Fibroblast of peridontal ligament (primary cell): ENCODE measurements around the gene MEIS2.
A peak's percentile ranks its signal among the peaks of the same experiment; 100 is the strongest.

Source experiments
- DNase-seq: peaks from one replicate; pipeline ENCODE4 v3.0.0-alpha.2; 2010; ENCODE audit errors: extremely low read depth

Gene MEIS2

DNA sequence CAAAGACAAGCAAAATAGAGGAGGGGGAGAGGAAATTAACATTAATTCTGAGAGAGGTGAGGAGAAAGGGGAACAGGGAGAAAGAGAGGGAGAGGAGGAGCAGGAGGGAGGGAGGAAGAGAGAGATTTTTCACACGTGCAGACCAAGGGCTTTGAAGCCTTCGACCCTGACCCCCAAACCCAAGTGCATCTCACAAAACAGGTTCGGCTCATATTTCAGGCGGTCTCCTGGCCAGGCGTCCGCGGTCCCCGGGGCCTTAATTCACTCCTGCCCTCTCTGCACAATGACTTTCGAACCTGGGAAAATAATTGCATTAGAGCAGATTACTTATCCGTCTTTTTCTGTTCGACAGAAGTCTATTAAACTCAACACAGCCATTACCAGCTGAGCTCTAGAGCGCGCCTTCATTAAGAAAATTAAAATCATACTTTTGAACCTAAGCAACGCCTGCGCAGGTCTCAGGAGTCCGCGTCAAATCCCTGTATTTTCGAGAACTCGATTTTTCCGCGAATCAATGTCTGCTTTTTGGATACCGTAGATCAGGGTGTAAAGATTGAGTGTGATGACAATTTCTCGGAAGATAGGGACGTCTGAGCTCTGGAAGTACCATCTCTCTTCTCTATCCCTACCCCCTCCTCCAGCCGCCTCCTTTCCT lies 220.7 kb downstream of the MEIS2 start:
- DNase-seq: no peak

DNA sequence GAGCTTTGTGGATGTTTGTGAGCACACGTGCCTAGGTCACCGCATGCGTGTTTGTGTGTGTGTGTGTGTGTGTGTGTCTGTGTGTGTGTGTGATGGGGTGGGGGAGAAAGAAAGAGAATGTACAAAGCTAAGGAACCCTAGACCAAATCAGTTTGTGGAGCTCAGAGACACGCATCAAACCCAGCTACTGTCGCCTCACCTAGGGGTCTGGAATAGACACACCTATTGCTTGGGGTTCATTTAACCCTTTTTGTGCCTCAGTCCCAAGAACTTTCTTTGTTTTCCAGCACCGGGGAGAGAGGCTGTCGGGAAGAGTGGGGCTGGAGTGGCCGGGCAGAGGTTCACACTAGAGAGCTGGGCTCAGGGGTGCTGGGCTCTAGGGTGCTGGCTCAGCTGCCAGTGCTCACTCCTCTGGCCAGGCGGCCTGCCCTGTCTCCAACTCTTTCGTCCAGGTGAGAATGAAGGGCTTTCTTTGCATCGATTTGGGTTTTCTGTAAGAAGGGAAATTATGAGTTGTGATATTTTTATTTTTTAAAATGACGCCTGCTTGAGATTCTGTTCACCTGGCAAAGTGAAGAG lies 221.6 kb downstream of the MEIS2 start:
- DNase-seq: no peak

GRCh38 chr15:36877796-36878683 lies 222.3 kb downstream of the MEIS2 start:
- no peak for DNase-seq

- no peak for DNase-seq
These were observed 223.1 kb downstream of the MEIS2 start for GRCh38 chr15:36877294-36877693.

GRCh38 chr15:36875740-36876334 lies 224.5 kb downstream of the MEIS2 start:
- no peak for DNase-seq

- DNase-seq: no peak
These were observed 225.4 kb downstream of the MEIS2 start for GRCh38 chr15:36874930-36875329.

- no peak for DNase-seq
These were observed 232.9 kb downstream of the MEIS2 start for GRCh38 chr15:36867436-36867835.

GRCh38 chr15:36866896-36867295 lies 233.5 kb downstream of the MEIS2 start:
- no peak for DNase-seq

- DNase-seq: no peak
These were observed 236.8 kb downstream of the MEIS2 start for GRCh38 chr15:36863570-36863969.

GRCh38 chr15:36860792-36861191 lies 239.6 kb downstream of the MEIS2 start:
- no peak for DNase-seq

- no peak for DNase-seq
These were observed 241.9 kb downstream of the MEIS2 start for GRCh38 chr15:36858423-36858822.

- DNase-seq: no peak
These were observed 243.9 kb downstream of the MEIS2 start for GRCh38 chr15:36856339-36856973.

DNA sequence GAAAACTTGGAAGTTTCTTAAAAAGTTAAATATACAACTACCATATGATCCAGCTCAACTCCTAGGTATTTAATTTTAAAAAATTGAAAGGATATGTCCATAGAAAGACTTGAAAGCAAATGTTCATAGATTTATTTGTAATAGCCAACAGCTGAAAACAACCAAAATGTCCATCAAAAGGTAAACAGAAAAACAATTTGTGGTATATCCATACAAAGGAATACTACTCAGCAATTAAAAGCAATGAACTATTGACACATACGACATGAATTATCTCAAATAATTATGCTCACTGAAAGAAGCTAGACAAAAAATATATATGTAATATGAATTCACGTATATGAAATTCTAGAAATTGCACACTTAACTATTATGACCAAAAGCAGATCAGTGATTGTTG lies 249.5 kb downstream of the MEIS2 start:
- DNase-seq: no peak

GRCh38 chr15:36845270-36845669 lies 255.1 kb downstream of the MEIS2 start:
- no peak for DNase-seq

- DNase-seq: peak; percentile 47
These were observed 255.8 kb downstream of the MEIS2 start for GRCh38 chr15:36844534-36844998.

DNA sequence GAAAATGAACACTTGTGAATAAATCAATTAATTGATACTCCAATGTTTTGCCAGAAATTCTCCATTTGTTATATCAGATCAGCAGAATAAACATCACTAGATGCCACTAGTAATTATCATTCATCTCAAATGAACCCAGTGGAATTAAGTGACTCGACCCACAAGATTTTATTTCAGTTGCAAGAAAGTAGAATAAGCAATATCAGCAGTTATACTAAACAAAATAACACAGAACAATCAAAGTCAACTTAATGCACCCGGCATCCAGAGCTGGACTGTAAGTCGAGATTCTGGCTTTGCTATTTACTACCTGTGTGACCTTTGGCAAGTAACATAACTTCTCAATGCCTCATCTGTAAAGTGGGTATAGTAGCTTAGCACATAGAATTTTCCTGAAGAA lies 256.5 kb downstream of the MEIS2 start:
- no peak for DNase-seq

DNA sequence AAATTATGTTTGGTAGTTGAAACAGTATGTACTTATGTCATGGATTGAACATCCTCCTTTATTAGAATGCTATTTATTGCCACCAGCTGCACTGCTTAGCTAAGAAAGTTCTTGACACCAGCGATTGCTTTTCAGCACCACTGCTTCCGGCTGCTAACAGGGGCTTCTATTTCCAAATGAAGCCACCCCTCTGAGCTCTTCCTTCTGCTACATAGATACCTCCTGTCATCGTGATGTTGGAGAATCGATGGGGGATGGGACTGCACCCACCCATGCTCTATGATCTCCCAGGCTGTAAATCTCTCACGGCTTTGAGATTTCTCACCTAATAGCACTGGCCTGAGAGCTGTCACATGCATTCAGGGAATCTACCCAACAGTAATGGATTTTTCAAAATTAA lies 259.2 kb downstream of the MEIS2 start:
- no peak for DNase-seq
